ENCODE results near the gene CENPF.
"Not testable (repeated sequence)": the region's sequence is repeated elsewhere in the genome, so short reads cannot be mapped to it uniquely, and the experiment has no call there.

CENPF gene

DNA sequence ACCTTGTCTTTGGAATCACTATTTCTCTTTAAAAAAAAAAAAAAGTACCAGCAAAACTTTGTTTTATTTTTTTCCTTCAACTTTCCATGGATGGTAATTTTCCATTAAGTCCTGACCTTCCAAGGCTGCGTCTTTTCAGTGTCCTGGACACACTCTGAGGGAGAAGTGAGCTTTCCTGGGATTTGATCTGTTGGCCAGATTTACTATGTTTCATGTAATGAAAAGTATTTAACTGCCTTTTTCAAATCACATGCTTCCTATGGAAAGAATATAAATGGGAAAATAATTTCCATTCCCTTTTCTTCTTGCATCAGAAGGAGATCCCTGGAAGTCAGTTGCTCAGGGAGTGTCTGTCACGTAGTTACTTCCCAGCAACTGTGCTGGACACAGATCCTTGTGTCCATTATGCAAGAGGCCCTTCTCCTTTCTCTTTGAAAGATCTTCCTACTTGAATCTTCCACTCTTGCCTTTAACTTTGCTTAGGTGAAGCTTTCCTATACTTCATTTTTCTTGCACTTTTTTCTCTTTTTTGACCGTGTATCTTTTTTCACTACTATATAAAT lies 59.3 kb downstream of the CENPF start:
- no peak for DNase-seq (ENCODE audit: low spot score)

DNA sequence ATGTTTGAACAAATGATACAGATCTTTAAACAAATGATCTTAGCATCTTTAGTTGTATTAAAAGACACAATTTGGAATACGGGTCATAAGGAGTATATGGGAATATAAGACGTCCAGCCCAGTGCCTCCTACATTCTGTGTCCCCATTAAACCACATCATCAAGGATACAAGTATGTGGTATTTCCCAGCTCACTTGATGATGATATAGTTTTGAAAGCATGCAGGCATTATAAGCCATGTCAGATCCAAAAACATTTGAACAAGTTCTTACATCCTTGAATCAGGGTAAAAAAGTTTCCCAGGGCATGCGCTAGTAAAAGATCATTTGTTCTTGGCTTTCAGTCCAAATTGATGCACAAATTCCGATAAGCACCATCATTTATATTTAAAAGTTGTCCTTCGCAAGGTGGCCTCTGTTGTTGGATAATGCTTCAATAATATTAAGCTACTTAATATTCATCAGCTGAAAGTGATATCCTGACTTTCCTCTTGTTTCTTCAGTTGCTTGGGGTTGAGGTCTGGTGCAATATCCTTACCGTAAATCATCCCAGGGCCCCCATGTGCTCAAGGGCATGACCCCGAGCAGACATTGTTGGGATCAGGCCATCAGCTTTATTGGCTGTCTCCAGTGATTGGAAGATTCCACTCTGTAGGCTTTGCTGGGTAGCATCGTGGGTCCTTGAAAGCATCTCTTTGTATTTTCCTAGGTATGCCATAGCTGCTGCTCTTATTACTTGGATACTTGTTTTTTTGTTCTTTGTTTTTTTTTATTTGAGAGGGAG lies 61.8 kb downstream of the CENPF start:
- no peak for DNase-seq (ENCODE audit: low spot score)

DNA sequence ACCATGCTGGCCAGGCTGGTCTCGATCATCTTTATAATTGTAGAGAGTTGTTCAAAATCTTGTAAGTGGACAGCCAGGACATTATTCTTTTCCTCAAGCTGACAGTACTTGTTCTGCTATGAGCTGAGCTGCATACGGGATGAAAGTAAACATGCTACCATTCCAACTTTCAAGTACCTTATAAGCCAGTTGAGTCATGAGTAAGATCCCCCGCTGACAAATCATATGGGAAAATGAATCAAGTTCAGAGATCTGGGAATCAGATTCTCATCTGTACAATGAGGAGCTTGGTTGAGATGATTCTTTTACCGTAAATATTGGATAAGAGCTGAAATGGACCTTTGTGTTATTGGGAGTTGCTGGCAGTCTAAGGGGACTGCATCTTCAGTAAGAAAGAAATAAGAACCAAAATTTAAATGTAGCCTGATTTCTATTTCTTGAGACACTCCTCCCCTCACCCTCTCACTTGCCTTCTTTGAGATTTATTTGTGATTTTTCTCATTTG lies 62.7 kb downstream of the CENPF start:
- no peak for DNase-seq (ENCODE audit: low spot score)

DNA sequence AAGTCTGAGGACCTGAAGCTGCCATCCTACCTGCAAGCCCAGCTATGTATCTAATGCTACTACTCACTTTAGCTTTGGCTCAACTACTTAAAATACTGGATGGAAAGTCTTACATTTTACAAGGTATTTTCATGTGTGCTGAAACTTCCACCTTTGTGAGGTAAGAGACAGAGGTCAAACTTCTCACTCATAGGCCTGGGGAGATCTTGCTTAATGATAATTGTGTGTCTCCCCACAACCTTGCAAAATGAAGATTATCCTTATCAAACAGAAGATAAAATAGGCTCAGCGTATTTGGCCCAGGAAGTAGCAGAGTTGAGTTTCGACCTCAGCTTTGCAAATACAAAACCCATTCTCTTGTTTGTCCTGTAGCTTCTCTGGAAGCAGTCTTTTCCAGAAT lies 63.7 kb downstream of the CENPF start:
- no peak for DNase-seq (ENCODE audit: low spot score)

DNA sequence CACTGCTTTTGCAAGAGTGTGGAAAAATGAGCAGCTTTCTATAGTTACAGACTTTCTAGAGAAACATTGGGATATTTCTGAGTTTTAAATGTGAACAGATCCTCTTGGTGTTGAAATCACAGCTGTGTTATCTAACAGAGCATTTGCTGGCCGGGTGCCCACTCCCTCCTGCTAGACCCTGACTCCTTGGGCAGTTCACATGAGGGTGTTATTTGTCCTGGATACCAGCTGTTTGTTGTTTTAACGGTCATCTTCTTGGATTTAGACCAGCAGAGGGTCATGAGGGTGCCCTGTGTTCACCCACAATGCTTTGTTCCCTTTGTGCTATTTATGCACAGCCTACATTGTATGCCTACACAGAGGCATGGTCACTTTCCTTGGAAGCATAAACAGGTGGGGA lies 67.1 kb downstream of the CENPF start:
- DNase-seq (ENCODE audit: low spot score) = no peak

DNA sequence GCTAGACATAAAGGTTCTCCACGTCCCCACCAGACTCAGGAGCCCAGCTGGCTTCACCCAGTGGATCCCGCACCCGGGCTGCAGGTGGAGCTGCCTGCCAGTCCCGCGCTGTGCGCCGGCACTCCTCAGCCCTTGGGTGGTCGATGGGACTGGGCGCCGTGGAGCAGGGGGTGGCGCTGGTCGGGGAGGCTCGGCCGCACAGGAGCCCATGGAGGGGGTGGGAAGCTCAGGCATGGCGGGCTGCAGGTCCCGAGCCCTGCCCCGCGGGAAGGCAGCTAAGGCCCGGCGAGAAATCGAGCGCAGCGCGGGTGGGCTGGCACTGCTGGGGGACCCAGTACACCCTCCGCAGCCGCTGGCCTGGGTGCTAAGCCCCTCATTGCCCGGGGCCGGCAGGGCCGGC lies 70.0 kb downstream of the CENPF start:
- DNase-seq (ENCODE audit: low spot score) = not testable (repeated sequence)

DNA sequence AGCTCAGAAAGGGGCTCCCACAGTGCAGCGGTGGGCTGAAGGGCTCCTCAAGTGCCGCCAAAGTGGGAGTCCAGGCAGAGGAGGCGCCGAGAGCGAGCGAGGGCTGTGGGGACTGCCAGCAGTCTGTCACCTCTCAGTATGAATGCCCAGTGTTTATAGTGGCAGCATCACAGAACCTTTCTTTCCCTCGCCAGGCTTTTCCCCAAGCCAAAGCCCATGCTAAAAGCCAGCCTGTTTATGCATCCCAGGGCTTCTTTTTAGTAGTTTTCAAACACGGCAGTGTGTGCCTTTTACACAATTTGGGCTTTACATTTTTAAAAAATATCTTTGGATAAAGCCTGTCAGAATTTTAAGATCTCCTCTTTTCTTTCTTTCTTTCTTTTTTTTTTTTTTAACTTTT lies 70.6 kb downstream of the CENPF start:
- no peak for DNase-seq (ENCODE audit: low spot score)

DNA sequence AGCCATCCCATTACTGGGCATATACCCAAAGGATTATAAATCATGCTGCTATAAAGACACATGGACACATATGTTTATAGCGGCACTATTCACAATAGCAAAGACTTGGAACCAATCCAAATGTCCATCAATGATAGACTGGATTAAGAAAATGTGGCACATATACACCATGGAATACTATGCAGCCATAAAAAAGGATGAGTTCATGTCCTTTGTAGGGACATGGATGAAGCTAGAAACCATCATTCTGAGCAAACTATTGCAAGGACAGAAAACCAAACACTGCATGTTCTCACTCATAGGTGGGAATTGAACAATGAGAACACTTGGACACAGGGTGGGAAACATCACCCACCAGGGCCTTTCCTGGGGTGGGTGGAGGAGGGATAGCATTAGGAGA lies 72.5 kb downstream of the CENPF start:
- DNase-seq (ENCODE audit: low spot score) = not testable (repeated sequence)

DNA sequence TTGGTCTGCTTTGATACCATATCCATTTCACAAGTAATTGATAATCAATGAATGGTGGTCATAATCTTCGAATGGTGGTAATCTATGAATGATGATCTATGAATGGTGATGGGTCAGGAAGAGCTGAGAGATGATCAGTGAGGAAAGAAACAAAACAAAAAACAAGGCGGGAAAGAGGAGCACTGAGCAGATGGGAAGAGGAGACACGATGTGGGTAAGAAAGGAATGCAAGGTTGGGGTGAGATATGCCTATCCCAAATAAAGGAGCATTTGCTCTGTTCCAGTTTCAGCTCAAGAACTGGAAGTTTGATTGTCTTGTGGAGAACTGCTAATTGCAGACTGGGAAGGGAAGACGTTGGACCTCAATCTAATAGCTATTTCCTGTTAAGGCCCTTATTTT lies 73.8 kb downstream of the CENPF start:
- DNase-seq (ENCODE audit: low spot score) = no peak

DNA sequence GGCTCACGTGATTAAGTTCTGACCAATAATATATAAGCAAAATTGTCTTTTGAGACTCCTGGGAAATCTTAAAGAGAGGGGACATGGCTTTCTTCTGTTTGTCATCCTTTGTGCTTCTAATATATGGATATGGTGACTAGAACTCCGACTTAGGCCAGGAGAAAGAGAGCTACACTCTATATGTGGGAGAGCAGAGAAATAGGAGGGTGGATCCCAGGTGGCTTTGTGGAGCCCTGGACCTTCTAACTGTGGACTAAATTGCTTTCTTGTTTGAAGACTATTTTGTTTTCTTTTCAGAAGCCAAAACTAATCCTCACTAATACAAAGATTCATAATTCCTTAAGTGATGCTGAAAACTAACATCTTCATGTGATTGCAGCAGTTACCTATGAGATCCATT lies 75.0 kb downstream of the CENPF start:
- DNase-seq (ENCODE audit: low spot score) = no peak

DNA sequence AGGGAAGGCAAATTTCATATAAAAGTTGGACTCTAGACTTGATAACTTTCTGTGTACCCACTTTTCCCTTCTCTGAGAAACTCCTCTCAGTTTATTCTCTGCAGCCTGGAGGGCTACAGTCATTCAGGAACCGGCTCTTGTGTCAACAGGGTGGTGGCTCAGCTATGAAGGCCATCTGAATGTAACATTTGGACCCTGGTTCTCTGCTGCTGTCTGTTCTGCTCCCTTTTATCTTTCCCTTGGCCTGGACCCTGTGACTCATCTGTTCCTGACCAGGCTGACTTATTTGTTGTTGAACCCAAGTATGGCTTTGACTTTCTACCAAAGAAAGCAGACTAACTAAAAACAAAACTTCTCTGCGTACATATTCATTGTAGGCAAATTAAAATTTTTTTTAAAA lies 75.4 kb downstream of the CENPF start:
- DNase-seq (ENCODE audit: low spot score) = no peak

DNA sequence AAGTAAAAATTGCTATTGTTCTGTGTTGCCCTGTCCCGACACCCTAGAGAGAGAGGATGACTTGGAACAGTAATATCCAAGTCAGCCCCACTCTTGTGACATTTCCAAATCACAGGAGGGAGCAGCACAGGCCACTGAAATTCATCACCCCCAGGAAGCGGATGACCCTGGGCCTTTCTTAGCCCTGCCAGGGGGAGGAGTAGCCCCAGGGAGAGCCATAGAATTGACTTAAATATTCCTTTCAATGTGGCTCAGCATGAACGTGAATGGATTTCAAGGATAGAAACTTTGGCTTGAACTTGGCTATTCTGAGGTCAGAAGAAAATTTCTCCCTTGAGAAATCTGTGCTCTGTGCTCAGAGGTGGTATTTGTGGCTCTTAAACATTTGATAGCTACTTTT lies 80.6 kb downstream of the CENPF start:
- no peak for DNase-seq (ENCODE audit: low spot score)

DNA sequence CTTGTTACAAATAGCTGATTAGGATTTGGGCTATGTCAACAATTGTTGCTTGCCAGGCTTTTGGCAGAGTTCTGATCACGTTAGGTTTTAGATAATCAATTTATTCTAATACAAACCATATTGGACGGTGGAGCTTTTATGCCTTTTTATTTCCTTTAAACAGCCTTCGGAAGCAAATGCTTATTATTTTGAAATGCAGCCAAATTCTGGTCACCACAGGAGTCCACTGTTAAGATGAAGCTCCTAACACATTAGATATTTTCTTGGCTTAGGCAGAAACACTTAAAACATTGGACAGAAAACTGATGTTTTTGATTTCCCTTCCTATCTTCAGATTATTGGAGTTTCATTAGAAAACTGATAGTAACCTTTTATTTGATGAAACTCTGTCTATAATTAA lies 82.9 kb downstream of the CENPF start:
- no peak for DNase-seq (ENCODE audit: low spot score)

DNA sequence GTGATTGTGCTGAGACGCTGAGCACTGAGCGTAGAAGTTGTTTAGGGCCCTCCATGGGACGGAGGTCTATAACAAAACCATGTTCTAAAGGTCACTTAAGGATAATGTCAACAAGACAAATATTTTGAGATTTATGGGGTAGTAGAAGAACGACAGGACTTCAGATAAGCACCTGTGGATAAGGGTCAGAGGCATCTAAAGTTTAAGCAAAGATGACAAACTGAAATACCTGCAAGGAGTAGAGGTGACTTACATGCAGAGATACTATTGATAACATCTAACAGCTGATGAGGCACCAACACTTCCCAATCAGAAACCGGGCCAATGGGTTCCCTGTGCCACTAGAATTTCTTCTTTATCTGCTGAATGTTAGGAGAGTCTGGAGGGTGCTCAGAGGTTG lies 83.5 kb downstream of the CENPF start:
- no peak for DNase-seq (ENCODE audit: low spot score)

DNA sequence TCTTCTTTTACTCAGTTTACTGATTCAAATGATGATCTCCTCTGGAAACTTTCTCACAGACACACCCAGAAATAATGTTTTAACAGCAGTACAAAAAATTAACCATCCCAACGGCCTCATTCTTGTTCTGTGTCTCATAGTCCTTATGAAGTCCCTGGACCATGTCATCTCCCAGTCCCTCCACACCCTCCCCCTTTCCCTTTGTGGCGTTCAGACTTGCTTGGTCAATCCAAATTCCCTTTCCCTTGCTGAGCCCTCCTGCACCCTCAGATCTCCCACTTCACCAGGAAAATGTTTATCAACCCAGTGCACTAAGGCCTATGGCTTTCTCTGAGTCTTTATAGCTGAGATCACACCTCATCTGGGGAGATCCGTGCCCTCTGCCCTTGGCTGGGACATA lies 85.9 kb downstream of the CENPF start:
- DNase-seq (ENCODE audit: low spot score) = peak; percentile 21

DNA sequence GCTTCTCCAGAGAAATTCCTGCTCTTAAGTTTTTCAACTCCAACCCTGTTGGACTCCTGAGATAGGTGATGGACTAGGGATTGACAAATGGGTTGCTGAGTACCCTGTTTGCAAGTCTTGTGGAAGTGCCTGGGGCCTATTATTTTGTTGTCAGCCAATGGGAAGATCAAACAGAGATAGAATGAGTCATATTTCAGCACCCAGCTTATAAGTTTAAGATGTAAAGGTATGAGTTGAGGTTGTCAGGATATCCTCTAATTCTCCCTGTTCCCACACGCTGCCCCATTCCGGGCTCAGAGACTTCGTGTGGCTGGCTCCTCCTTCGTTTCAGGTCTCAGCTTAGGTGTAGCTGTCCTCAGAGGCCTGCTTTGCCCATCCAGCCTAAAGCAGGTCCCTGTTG lies 91.8 kb downstream of the CENPF start:
- DNase-seq (ENCODE audit: low spot score) = no peak

DNA sequence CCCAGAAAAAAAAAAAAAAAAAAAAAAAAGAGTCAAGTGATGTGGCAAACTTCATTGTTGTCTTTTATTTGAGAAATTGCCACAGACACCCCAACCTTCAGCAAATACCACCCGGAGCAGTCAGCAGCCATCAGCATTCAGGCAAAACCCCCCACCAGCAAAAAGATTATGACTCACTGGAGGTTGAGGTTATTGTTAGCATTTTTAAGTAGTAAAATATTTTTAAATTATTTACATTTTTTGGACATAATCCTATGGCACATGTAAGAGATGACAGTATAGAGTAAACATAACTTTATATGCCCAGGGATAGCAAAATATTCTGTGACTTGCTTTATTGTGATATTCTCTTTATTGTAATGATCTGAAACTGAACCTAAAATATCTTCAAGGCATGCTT lies 95.6 kb downstream of the CENPF start:
- DNase-seq (ENCODE audit: low spot score) = no peak

DNA sequence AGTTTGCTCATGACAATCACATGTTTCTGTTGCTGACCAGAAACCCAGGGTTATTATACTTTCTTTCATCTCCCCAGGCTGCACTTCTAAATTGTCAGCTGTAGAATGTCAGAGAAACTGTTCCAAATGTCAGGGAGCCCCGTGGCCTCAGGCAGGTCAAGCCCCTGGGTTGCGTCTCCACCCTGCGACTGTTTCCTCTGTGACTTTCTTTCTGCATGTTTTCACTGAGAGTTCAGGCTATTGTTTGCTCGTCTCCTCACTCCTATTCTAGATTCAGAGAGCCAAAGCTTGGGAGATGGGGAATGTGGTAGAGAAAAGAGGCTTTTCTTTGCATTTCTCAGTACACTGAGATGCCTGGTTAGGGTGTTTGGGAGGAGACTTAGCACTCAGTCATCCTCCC lies 97.4 kb downstream of the CENPF start:
- DNase-seq (ENCODE audit: low spot score) = no peak

DNA sequence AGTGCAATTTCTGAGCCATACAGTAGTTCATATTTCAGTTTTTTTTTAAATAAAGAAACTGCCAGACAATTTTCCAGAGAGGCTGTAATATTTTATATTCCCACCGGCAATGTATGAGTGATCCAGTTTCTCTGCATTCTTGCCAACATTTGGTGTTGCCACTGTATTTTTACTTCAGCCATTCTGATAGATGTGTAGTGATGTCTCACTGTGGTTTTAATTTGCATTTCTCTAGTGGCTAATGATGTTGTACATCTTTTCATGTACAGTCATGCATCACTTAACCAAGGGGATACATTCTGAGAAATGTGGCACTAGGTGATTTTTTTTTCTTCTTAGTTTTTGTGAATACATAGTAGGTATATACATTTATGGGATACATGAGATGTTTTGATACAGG lies 99.6 kb downstream of the CENPF start:
- DNase-seq (ENCODE audit: low spot score) = no peak

DNA sequence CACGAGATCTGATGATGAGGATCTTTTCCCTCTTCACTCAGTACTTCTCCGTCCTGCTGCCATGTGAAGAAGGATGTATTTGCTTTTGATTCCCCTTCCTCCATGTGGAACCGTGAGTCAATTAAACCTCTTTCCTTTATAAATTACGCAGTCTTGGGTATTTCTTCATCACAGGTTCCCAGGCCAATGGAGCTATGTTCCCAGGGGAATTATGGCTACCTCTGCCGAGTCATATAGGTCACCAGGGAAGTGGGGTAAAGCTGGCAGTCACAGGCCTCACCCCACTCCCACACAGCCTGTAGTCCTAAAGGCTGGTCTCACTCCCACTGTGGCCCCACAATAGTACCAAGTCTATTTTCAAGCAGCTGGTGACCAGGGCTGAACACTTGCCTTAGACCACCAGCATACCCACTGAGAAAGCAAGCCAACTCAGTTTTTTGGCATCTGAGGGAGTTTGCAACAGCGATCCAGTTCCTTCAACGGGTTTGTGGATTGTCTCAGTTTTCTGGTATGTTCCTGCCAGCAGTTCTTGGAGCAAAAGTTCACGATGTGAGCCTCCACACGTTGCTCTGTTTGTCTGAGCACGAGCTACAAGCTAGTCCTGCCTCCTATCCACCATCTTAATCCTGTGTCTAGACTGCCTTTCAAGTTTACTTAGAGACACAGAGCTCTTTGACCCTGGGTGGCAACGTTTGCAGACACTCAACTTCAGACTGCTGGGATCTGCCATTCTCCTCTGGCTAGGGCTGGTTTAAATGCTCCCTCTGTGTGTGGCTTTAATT lies 104.5 kb downstream of the CENPF start:
- peak; percentile 33 for DNase-seq (ENCODE audit: low spot score)

DNA sequence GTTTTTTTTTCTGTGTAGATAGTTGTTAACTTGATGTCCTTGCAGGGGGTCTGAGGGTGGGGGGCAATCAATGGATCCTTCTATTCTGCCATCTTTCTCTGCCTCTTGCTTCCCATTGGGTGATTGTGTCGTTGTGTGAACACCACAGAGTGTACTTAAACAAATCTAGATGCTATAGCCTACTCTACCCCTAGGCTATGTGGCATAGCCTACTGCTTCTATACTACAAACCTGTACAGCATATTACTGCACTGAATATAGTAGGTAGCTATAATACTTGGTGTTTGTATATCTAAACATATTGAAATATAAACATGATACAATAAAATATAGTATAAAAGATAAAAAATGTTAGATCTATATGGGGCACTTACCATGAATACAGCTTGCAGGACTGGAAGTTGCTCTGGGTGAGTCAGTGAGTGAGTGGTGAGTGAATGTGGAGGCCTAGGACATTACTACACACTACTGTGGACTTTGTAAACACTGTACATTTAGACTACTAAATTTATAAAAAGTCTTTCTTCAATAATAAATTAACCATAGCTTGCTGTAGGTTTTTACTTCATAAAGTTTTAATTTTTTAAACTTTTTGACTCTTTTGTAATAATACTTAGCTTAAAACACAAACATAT lies 105.4 kb downstream of the CENPF start:
- no peak for DNase-seq (ENCODE audit: low spot score)

DNA sequence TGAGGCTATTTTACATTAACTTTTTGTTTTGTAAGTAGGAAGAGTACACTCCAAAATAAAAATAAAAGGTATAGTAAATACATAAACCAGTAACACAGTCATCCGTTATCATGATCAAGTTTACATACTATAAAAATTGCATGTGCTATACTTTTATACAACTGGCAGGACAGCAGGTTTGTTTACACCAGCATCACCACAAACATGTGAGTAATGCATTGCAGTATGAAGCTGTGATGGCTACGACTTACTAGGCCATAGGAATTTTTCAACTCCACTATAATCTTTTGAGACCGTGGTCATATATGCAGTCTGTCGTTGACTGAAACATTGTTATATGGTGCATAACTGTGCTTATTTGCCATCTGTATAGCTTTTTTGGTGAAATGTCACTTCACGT lies 106.2 kb downstream of the CENPF start:
- no peak for DNase-seq (ENCODE audit: low spot score)

DNA sequence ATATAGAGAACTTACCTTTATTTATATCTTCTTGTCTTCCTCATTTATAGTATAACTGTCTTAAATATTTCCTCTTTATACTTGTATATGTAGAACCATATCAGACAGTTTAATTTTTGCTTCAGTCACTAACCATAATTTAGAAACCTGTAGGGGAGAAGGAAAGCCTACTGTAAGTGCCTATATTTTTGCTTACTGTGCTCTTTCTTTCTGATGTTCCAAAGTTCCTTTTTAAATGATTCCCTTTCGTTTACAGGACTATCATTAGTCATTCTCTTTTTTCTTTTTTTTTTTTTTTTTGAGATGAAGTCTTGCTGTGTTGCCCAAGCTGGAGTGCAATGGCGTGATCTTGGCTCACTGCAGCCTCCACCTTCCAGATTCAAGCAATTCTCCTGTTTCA lies 109.7 kb downstream of the CENPF start:
- no peak for DNase-seq (ENCODE audit: low spot score)

Data from AG20443 (cell line).